G401 (cell line): ENCODE results near the gene TBC1D2. TPM values are rescaled to one million over a fixed set of nuclear protein-coding genes. Genes with fewer than 3 reads are reported as not detected.
"Not testable (repeated sequence)": the region's sequence is repeated elsewhere in the genome, so short reads cannot be mapped to it uniquely, and the experiment has no call there.

ENCODE experiments used
- DNase-seq: peaks from one replicate; pipeline ENCODE4 v3.0.0-alpha.2; 2015; ENCODE audit warnings: low spot score
- in situ Hi-C: cut with HindIII; loops from 2 replicates; pipeline ENCODE4 v1.10.0; 2016; ENCODE audit warnings: low sequenced_read_pairs, mixed read lengths
- total RNA-seq: library from RNA; depleted of rRNA; stranded (reverse); fragments of >200 nt; shearing (Covaris generic); gene quantifications from 2 replicates; pipeline ENCODE4 v1.2.3, GENCODE V29; 2014

TBC1D2 gene
- total RNA-seq, 1 experiment from 2014 or later: 7.6 TPM

DNA sequence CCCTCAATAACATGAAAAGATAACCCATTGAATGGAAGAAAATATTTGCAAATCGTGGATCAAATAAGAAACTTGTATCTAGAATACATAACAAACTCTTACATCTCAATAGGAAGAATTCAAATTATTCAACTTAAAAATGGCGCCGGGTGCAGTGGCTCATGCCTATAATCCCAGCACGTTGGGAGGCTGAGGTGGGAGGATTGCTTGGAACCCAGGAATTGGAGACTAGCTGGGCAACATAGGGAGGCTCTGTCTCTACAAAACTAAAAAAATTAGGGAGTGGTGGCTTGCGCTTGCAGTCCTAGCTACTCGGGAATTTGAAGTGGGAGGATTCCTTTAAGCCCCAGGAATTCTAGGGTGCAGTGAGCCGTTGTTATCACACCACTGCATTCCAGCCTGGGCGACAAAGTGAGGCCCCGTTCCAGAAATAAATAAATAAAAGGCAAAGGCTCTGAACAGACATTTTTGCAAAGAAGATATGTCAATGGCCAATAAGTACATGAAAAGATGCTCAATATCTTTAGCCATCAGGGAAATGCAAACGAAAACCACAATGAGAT lies 21.5 kb upstream of the TBC1D2 start:
- no peak for DNase-seq
- in situ Hi-C loops: no loop called here

DNA sequence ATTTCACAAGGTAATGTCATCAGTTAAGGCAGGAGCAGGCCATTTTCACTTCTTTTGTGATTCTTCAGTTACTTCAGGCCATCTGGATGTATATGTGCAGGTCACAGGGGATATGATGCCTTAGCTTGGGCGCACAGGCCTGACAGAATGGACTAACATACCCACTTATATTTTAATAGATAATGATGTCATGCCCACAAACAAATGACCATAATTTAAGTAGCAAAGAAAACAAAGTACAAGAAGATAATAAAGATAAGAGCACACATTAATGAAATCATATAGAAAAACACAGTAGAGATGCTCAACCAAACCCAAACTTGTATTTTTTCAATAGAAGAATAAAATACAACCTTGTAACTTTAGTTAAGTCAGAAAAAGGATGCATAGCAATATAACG lies 19.7 kb upstream of the TBC1D2 start:
- in situ Hi-C loops: no loop called here
- no peak for DNase-seq

DNA sequence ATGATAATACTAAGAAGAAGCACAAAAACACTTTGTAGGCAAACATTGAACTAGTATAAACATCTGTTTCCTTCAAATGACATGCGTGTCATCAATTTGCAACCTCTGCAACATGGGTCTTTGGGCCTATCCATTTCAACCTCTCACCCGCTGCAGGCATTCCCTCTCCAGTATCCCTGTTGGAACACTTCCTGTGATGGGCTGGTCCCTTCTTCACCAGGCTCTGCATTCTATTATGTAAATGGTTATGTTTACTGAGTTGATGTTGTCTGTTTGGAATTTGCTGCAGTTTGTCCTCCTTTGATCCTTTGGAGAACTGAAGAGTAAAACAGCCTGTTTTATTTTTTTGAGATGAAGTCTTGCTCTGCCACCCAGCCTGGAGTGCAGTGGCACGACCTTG lies 16.6 kb upstream of the TBC1D2 start:
- no peak for DNase-seq
- in situ Hi-C loops: no loop called here

DNA sequence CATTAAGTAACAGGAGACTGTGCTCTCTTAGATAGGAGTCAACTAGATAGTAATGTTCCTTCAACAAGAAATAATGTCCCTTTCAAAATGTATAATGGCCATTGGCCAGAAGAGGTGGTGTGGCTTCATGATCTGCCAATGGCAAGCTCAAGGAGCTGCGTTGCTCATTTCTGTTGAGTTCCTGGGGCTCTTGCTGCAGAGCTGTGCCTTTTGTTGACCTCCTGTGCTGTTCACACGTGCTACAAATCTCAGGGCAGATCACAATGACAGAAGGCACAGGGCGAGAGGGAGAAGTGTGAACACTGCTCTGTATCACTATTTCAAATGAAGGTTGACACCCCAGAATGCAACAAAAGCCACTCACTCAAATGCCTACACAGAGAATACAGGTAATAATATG lies 16.0 kb upstream of the TBC1D2 start:
- in situ Hi-C loops: no loop called here
- no peak for DNase-seq

DNA sequence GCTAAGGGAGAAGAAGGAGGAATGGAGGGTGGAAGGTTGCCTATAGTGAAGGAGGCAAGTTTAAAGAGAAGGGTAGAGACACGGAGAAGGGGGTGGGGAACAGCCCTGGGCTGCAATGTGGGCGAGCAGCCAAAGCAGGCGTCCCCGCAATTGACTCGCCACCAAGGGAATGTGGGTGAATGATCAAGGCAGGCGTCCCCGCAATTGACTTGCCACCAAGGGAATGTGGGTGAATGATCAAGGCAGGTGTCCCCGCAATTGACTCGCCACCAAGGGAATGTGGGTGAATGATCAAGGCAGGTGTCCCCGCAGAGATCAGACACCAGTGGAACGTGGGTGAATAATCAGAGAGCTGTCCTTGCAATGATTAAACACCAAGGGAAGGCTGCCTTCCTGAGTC lies 14.8 kb upstream of the TBC1D2 start:
- DNase-seq, in situ Hi-C loops: not testable (repeated sequence)

DNA sequence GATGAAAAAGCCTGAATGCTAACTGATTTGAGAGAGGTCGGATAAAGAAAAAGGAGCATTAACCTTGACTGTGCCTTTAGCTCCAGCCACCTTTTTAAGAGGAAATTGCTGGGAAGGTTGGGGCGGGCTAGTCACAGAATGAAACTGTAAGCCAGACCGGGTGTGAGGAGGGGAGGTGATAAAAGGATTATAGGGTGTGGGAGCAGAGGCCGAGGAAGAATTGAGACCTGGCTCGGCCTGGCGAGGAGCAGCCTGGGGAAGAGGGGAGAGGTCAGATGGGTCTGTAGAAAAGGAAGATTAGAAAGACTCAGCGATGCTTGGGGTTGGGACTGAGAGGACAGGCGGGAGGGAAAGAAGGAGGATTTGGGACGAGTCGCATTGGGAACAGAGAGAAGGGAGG lies 14.2 kb upstream of the TBC1D2 start:
- in situ Hi-C loops, DNase-seq: not testable (repeated sequence)

DNA sequence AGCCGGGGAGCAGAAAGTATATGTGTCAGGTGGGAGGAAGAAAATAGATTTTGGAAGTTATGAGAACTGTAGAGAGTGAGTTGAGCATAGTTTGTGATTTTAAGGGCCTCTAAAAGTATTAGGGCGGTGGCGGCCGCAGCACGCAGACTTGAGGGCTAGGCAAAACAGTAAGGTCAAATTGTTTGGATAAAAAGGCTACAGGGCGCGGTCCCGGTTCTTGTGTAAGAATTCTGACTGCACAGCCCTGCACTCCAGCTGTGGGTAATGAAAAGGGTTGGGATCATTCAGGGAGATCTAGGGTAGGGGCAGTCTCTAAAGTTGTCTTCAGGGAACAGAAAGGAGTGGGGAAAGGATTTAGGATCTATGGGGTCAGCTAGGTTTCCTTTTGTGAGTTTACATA lies 12.1 kb upstream of the TBC1D2 start:
- in situ Hi-C loops, DNase-seq: not testable (repeated sequence)

DNA sequence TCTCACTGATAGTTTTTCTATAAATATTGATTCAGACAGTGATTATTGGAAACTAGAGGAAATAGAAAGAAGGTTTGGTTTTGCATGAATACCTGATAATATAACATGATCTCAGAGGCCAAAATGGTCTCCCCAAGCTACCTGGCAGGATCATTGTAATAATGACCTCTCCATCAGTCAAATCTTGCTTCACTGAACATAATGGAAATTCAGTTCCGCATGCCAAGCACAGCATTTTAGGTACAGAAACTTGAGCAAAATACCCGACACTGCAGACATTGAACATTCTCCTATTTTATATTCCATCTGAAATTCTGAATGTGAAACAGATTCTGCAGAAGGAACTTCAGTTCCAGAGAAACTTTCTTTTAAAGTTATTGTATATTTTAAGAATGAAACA lies 9.1 kb upstream of the TBC1D2 start:
- in situ Hi-C loops: no loop called here

DNA sequence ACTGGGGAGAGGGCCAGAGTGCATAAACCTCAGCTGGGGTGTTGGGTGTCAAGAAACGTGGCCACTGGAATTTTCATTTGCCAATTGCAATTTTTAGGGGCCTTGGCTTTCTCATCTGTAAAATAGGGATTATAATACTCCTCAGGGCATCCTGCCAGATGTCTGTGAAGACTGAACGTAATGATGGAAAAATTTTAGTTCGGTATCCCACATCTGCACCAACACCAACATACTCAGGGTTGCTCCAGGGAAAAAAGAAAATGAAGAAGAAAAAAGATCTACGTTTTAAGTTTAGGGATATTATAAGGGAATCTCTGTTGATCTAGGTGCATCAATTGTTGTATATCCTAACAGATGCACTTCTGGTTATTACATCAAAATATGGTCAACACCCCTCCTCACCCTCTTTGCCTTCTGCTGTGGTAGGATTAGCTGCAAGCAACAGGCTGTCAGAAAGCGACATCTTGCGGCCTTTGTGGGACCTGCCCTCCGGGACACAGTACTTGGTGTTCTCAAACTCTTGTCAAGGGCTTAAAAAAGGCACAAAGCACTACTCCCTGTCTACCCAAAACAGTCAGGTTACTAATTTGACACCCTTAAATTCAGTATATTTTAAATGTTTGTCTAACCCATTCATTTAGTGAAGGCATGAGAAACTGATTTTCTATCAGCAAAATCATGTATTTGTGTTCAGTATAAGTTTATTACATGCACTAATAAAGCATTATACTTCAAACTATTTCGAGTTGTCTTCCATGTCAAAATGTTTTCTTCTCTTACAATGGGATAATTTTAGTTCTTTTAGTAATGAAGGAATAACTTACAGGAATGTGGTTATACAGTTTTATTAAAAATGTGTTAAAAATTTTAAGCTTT lies 8.3 kb upstream of the TBC1D2 start:
- peak; percentile 83 for DNase-seq
- in situ Hi-C loops: no loop called here

More for the DNA sequence above, 9.1 kb upstream of the TBC1D2 start:
- no peak for DNase-seq

DNA sequence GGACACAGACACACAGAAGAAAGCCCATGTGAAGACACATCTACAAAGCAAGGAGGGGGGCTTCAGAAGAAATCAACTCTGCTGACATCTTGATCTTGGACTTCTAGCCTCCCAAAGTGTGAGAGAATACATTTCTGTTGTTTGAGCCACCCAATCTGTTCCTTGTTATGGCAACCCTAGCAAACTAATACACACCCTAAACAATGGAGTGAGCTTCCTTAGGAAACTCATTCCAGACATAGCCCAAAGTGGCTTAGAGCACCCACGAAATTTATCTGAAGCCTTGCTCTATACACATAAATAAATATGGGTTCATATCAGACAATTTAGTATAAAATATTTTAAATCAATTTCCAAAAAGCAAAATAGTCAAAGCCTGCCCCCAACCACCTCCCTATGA lies 7.6 kb upstream of the TBC1D2 start:
- in situ Hi-C loops: no loop called here
- DNase-seq: no peak

DNA sequence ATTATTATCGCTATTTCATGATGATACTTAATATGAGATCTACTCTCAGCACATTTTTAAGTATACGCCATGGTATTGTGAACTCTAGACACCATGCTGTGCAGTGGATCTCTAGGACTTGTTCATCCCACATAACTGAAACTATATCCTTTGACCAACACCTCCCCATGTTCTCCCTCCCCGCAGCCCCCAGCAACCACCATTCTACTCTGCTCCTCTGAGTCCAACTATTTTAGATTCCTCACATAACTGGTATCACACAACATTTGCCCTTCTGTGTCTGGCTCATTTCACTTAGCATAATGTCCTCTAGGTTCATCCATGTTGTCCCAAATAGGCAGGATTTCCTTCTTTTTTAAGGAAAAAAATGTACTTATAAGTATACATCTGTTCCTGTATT lies 6.6 kb upstream of the TBC1D2 start:
- DNase-seq: no peak
- in situ Hi-C loops: no loop called here

DNA sequence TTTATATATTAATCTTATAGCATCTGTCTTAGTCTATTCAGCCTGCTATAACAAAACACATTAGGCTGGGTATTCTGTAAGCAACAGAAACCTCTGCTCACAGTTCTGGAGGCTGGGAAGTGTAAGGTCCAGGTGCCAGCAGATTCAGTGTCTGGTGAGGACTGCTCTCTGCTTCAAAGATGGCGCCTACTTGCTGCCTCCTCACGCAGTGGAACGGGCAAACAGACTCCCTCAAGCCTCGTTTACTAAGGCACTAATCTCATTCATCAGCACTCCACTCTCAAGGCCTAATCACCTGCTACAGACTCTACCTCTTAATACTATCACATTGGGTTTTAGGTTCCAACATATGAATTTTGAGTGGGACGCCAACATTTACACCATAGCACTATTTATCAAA lies 5.2 kb upstream of the TBC1D2 start:
- no peak for DNase-seq
- in situ Hi-C loops: no loop called here

DNA sequence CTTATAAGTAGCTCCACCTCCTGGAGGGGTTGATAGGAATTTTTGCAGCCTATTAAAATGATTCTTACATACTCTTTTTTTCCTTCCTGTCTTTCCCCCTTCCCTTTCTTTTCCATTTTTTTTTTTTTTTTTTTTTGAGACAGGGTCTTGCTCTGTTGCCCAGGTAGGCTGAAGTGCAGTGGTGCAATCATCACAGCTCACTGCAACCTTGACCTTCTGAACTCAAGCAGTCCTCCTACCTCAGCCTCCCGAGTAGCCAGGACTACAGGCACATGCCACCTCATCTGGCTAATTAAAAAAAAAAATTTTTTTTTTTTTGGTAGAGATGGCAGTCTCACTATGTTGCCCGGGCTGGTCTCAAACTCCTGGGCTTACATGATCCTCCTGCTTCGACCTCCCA lies 4.3 kb upstream of the TBC1D2 start:
- no peak for DNase-seq
- in situ Hi-C loops: no loop called here

DNA sequence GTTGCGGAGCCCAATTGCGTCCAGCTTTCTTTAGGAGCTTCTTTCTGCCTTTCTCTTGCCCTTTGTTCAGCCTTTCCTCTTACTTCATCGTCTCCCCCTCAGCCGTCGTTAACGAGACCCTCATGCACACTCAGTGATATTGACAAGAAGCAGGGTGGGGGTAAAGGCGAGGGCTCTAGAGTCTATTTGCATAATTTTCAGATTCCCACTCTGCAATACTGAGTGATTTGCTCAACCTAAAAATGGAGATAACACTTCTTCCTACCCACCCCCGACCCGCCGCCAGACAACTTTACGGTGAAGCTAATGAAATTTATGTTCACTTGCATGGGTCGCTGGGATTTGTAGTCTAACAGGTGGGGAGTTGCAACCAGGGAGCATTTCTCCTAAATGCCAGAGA lies 1.3 kb upstream of the TBC1D2 start:
- in situ Hi-C loops: no loop called here
- peak; percentile 37 for DNase-seq

DNA sequence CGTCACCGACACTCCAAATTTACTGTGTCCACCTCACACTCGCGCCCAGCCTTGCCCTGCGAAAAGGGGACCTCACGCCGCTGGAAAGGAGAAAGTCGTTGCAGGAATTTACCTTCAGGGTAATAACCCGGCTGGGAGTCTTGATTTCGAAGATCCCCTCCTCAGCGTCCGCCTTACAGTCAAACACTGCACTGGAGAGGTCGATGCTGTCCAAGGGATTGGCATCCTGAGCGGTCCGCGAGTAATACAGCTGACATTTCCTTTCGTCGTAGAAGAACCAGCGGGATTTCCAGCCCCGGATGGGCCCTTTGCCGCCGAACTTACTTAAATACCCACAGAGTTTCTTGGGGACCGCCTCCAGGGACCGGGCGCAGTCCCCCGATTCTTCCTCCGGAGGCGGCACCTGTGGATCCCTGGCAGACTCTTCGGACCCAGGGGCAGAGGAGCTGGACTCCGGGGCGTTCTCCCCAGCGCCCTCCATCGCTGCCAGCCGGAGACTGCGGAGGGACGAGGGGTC lies 330 bp downstream of the TBC1D2 start:
- in situ Hi-C loops: no loop called here

DNA sequence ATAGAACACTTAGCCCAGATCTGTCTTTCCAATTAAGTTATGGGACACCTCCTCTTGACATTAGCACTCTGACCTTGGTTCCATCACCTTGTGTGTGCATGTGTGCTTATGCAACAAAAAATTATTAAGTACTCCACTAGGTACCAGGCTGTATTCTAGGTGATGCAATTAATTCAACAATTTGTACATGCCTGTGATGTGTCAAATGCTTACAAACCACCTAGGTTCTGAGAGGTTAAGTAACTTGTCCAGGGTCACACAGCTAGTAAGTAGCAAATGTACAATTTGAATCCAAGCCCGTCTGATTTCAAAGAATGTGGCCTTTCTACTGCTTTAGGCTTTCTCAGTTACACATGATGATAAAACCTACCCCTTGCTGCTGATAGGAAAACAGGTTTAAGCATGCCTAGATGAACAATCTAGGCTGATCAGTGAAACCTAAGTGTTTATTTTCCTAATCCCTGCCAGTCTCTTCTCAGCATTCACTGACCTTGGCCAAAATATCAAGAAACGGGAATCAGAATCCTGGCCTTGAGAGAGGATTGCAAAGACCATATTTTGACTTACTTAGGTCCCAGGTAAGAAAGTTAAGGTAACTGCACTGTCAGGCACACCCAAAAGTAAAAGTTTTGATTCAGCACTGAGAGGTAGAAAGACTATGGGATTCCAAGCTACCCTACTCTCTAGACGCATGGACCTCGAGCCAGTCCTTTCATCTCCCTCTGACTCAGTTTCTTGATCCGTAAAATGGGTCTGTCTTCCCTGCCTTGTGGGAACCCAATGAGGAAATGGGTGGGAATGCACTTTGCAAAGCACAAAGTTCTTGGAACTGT lies 1.0 kb downstream of the TBC1D2 start:
- peak; percentile 17 for DNase-seq
- in situ Hi-C loops: no loop called here

More for the DNA sequence above, 330 bp downstream of the TBC1D2 start:
- peak; percentile 42 for DNase-seq

DNA sequence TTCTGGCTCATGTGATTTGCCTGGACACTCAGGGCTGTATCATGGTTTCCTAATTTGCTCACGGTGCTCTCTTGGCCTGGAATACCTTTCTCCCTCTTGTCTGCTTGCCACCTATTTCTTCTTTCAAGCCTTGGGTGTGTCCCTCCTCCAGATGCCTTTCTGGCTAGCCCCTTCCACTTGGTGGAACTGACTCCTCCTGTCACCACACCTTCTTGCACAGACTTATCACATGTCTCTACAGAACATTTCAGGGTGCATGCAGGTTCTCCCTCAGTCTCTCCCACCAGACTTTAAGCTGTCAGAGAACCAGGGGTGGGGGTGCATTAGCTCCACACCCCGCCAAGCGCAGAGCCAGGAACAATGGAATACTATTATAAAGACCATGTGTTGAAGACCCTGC lies 1.9 kb downstream of the TBC1D2 start:
- in situ Hi-C loops: no loop called here
- DNase-seq: peak; percentile 13

DNA sequence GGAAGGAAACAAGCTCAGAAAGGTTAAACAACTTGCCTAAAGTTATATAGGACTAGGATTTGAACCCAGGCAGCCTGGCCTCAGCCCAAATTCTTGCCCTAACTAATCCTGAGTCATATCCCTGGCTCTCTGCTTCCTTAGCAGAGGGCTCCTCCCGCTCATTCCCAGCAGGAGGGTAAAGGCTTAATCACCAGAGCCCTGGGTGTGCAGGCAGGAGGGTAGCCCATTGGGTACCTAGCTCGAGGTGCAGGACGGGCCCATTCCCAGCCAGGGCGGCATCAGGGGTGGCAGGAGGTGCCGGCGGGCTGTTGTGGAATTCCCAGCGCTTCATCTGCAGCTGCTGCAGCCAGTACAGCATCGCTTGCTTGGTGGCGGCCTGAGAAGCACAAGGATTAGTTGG lies 3.9 kb downstream of the TBC1D2 start:
- in situ Hi-C loops: no loop called here

DNA sequence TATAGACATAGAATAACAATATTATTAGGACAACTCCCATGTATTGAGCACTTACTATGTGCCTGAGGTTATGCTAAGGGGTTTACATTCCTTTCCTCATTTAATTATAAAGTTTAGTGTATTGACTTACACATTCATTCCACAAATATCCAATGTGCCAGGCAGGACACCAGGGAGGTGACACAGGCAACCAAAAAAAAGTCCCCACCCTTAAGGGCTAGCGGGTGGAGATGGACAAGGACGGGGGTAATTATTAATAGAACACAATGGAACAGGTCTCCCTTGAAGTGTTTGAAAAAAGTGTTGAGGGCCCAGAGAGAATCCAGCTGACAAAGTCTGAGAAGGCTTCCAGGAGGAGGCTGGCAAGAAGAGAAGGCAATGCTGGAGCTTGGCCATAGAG lies 5.7 kb downstream of the TBC1D2 start:
- in situ Hi-C loops: no loop called here

More for the DNA sequence above, 3.9 kb downstream of the TBC1D2 start:
- DNase-seq: no peak

More for the DNA sequence above, 5.7 kb downstream of the TBC1D2 start:
- no peak for DNase-seq
